NCI-H524 treated with DMSO at 0.1 percent for 48 hours (cell line): Measurements from ENCODE around the gene DMD.

ENCODE experiments used
- DNase-seq: peaks from one replicate; lab custom pipeline; 2025; lab: John Stamatoyannopoulos, UW

The DMD gene

DNA sequence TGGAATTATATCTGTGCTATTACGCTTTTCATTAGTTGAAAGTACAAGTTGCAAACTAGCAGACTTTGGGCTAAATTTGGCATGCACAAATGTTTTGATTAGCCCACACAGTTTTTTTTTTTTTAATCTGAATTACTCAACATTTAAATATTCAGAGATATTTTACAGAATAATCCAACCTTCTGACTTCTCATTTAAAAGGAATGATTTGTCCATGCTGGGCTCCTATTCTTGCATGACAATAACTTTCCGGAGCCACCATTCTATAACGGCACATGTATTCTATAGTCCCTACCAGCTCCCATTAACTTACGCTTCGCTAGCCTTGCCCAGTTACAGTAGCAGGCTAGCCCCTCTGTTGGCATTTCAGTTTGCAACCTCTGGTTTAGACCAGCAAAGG, 1920.2 kb downstream of the DMD start:
- no peak for DNase-seq

DNA sequence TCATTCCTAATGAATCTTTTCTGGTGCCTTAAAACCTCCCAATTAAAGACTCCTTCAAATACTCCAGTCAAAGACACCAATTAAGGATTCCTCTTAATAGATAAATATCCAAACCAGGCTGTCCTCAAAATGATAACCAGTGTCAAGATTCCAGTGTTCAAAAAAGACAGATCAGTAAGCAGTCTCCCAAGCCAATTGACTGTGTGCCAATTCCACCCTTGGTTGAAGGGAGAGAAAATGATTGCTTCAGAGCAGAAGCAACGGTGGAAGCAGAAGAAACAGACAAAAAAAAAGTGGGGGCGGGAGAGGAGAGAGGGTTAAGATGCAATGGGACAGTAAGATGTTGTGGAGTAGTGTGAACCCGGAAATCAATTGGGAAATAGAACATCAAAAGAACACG, 1923.5 kb downstream of the DMD start:
- DNase-seq = no peak

DNA sequence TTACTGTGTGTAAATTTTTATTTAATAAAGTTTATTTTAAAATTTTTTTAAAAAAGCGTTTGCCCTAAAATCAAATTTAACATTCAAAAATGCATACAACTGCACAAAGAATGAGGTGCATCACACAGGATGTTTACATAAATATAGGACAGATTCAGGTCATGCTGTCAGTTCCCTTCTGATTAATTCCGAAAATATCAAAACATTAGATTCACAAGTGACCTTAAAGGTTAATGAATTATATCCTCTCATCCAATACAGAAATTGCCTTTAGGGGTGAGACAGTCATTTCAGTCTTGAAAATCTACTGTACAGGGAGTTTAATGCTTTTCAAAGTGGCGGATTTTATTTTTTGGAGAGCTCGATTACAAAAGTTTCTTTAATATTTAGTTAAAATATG, 1930.8 kb downstream of the DMD start:
- DNase-seq = no peak

DNA sequence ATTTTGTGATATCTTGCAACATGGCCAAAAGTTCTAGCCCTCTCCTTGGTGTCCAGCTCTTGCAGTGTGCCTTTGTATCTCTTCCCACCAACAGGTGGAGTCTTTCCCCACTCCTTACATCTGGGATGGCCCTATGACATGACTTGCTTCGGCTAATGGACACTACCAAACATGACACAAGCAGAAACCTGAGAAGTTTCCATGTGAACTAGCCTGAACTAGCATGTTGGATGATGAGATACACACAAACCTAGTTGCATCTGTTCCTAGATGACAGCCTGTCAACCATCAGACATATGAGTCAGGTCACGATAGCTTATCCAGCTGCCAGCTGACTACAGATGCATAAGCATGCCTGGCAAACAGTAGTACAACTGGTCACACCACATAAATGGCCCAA, 1932.0 kb downstream of the DMD start:
- no peak for DNase-seq

DNA sequence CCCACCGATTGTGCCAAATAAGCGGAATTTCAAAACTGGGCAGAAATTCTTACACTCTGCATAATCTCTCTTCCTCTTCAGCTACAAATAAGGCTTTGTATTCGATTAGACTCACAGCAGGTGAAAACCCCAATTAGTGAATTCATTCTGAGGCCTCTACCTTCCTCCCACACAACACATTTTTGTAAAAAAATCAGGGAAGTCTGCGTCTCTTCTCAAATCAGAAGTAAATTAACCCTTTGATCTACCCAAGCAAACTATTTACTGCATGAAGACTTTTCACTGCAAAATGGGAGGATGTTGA, 1938.9 kb downstream of the DMD start:
- no peak for DNase-seq

DNA sequence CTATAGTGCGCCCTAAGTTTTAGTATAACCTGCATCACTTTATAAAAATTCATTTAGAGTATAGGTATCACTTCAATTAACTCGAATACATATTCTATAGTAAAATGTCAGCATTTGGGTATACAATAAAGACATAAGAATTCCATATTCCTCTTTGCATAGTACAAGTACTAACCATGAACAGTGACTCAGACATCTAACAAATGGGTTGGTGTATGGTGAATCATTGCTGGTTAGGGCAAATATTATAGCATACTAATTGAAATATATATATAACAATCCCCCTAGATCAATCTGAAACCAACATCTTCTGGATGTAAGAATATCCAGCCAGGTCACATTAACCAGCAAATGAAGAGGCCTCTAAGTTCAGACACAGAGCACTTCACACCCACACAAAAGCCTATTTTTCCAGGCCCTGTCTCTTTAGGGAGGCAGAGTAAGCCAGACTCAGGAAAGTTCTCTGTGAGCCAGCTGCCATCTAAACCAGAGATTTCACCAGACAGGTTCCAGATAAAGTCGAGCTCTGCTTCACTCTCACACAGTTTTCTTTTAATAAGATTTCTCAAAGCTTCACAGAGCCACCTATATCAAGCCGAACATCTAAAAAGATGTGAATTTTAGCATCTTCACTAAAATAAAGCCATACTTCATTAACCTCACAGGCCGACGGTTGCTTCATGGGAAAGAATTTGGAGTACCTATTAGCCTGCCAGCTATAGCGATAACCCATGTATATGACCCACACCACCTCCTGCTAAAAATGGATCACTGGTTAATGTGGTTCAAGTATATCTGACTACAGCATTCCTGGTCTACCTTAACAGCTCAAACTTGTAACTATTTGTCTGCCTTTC, 1939.5 kb downstream of the DMD start:
- no peak for DNase-seq

DNA sequence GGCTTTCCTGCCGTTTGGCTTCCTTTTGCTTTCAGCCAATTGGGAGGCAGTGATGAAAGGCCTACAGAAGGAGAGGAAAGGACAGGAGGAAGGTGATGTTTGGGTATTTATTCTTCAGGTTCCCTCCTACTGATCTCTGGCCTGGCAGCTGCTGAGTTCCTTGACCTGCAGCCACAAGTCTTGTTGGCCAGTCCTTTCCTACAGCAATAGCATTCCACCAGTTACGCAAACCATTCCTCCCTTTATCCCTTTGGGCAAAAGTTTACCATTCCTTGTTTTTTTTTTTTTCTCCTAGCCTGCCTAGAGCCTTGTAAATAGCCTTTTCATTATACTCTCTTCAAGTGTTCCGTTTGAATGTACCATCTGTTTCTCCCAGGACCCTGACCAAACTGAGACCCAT, 1941.4 kb downstream of the DMD start:
- no peak for DNase-seq

DNA sequence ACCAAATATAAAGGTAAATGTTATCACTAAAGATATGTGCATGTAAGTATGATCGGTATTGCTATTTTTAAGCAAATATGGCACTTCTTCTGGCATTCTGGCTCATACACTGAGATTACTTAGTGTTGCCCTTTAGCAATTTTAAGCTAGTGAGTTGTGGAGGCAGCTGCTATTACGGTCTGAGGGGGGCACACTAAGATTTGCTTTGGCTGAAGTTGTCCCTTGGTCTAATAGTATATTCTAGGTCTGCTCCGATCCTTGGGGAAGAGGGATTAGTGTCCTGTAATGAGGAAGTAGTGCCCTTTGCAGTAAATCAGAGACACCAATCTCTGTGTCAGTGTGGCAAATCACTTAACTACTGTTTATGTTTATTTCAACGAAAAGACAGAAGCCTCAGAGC, 1943.0 kb downstream of the DMD start:
- DNase-seq = no peak

DNA sequence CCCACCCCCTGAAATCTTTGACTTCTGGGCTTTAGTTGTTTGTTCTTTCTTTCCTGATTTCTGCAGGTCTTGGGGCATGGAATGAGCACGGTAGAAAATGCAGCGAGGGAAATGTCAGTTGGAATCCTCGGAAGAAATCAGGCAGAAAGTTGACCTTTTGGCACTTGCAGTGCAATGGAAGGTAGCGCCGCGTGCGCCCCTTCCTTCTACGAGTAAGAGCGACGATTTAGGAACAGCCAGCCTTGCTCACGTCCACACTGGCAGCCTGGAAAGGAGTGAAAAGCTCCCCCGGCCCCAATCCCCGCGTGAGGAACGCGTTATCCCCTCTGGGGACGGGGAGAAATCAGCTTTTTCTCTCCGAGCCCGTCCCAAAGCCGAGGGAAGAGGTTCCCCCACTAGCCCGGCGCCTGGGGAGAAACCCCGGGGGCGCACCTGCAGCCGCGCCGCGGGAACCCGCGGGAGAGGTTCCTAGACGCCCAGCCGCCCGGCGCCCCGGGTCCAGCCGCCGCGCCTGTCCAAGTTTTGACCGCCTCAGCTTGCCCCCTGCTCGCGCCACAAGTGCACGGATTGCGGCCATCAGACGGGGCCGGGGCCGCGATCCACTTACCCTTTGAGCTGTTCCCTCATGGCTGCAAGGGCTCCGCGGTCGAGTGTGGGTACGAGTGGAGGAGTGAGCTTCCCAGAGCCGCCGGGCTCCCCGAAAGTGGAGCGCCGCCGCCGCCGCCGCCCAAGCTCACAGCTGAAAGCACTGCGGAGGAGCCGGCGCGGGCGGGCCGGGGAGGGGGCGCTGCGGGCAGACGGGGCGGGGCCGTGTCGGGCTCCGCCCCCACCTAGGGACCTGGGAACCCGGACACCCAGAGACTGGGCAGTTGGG, 1944.9 kb downstream of the DMD start:
- DNase-seq = no peak

DNA sequence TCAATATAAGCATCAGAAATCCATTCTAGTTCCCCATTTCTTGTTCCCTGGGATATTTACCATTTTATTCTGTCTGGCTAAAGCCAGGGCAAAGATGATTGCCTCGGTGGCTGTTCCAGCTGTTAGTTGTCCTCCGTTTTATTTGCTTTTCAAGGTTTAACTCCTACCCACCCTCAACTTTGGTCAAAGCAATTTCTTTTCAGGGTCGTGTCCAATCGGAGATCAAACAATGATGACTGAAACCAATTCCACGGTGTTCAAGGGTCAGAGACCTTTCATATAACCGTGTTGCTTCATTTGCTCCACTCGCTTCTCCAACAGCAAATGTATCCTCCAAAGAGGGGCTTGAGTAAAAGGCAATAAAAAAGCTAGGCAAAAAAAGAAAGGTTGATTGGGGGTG, 1946.0 kb downstream of the DMD start:
- no peak for DNase-seq

DNA sequence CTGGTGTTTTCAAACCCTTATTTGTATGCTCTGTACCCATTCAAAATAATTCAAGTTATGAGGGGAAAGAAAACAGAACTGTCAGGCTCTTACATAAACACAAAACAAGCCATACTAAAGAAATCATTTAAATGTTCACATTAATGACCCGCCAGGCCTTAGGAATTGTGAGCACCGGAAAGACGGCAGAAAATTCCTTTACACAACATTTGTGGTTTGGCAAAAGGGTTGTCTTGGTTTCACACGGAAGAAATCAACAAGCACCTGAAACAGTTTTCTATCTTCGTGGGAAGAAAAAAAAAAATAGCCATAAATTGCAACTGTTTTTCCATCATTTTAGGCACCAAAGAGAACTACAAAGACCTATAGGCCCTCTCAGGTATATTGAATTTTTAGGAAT, 1951.0 kb downstream of the DMD start:
- no peak for DNase-seq

DNA sequence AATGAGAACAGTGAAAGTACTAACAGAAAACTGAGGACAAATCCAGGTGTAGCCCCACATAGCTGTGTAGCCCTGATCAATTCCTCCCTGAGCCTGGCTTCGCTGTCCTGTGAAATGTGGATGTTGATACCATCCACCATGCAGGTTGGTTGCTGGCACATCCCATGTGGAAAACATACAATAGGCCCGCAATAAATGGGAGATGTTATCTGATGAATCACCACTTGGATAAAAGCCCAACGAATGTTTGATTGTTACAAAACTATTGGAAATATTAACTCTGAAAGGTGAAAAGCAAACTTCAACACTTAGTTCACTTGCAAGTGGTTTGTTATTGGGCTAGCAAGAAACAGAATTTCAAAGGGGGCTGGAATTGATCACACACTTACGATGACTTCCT, 1953.2 kb downstream of the DMD start:
- DNase-seq = no peak

DNA sequence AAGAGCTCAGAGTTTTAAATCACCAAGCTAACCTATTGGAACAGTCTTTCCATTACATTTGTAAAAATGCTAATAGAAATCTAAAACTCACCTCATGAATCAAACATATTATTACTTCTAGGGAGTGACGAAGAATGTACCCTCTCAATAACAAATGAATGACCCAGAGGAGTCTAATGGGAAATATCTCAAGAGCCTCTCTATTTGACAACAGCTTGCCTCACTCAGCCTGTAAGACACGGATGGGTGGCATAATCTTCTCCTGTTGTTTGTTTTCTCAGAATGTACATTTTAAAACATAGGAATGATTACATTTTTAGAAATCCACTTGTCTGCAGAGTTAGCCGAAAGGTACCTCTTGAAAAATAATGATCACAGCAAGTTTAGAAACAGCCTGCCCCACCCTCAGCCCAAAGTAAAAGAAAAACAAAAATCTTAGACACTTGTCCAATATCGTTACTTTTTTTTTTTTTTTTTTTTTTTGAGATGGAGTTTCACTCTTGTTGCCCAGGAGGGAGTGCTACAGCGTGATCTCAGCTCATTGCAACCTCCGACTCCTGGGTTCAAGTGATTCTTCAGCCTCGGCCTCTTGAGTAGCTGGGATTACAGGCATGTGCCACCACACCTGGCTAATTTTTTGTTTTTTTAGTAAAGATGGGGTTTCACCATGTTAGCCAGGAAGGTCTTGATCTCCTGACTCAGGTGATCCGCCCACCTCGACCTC, 1955.9 kb downstream of the DMD start:
- DNase-seq = no peak

DNA sequence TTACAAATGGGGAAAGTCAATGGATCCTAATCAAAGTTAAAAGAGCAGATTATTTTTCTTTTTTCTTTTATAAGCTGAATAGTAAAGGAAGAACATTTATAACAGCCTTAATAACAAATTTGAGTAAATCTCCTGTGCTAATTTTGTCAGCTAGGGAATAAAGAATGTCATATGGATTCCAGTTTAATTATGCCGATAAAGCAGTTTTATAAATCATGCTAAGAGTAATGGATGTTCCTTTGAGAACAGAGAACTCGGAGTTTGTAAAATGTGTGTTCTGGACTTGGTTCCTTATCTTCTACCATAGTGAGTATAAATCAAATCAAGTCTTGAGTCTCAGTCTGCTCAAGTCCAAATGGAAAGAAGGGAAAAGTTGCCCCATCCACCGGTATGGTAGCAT, 1959.2 kb downstream of the DMD start:
- DNase-seq = no peak

DNA sequence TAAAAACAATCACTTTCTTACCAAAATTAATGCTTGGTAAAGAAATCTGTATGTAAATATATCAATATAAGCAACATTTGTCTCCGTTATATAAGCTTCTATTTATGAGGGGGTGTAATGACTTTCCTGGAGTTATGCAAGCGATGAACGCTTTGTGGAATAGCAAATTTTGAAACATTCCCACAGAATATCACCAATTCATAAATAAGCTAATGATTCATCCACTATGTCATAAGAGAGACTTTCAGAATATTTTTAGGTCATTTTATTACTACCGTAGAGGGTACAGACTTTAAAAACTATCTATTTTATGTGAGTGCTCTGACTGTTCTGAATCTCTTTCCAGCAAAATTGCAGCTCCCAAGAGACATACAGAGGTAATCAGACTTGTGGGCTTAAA, 1960.0 kb downstream of the DMD start:
- DNase-seq = no peak

DNA sequence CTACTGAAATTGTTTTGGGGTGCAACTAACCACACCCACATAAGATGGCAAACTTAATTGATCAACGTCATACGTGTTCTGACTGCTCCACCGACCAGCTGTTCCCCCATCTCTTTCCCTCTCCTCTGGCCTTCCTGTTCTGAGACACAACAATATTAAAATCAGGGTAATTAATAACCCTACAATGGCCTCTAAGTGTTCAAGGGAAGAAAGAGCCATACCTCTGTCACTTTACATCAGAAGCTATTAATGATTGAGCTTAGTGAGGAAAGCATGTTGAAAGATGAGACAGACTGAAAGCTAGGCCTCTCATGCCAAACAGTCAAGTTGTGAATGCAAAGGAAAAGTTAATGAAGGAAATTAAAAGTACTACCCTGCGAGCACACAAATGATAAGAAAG, 1965.6 kb downstream of the DMD start:
- DNase-seq = no peak

DNA sequence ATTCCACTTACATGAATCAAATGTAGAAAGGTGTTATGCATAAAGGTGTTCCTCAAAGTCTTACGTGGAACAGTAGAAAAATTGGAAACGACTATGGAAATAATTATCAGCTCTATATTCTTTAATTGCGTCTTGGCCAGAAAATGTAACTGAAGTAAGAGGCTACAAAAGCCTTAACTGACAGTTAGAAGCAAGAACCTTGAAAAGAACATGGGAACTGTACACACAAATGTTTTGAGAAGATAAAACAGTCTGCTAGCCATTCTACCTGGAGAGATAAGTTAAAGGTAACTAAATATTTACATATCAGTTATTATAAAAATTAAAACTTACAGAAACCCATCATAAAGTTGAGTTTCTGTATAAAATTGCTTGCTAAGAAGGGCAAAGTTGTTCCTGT, 1967.5 kb downstream of the DMD start:
- no peak for DNase-seq

DNA sequence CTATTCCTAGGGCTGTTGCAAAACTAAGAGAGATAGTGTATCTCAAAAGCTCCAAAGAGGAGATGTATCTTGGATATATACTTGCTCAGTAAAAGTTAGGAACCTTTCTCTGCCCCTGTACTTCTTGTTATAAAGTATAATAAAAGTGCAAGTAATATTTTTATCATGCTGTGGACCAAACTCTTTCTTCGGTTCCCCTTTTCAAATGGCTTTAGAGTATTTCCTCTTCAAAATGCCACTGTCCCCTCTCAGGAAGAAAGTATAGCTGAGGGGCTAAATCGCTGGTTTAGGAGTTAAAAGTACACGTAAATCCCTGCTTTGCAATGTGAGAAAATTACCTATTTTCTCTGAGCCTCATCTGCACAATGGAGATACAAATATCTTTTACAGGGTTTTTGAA, 1970.4 kb downstream of the DMD start:
- DNase-seq = no peak

DNA sequence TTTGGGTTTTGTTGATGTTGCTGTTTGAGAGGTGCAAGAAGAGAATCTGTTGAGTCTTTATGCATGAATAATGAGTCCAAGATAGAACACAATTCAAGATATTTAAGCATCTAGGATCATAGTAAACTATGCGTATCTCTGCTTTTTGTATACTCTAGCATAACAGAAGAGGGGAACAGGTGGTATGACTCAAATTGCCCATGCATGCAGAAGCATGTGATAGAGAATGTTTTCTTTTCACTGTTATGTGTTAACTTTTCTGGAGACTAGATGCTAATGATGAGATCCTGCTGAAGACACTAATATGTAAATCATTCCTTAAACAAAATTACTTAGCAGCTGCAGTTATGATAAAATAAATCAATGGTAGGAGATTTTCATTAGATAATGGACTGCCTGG, 1974.2 kb downstream of the DMD start:
- DNase-seq = no peak

DNA sequence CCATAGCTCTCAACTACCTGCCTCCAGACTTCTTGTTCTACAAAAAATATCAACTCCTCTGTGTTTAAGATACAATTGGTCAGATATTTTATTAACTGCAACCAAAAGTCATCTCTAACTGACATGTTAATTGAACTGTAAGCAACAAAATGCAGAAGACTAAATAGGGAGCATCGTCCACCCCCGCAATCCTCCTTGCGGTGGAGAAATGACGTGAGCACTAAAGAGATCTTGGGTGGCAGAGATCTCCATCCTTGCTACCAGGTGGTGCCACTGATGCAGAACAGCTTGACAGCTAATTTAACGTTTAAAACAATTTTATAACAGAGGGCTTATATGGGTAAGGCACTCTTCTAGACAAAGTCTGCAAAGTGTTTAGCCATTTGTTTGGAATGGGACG, 1975.1 kb downstream of the DMD start:
- no peak for DNase-seq

DNA sequence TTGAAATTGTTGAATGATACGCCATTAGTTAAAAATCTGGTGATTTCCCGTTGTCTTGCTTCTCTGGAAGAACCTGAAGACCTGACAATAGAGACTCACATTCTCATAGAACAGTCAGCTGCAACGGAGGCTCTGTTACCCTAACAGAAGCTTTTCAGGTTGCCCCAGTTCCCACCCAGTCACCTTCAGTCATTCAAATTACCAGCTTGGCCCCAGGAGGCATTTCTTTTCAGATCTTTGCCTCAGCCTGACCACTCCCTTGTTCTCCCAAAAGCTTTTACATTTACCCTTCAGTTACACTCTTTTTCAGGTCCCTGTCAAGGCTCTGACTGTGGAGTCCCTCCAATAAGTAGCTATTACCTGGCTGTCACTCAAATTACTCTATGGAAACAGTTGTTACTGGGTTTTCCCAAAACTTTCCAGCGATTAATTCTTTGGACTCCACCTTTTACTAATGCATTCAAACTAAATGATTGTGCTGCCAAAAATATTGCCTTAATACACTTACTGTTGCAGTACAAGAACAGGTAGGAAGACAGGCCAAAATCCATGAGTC, 1977.3 kb downstream of the DMD start:
- DNase-seq = no peak

DNA sequence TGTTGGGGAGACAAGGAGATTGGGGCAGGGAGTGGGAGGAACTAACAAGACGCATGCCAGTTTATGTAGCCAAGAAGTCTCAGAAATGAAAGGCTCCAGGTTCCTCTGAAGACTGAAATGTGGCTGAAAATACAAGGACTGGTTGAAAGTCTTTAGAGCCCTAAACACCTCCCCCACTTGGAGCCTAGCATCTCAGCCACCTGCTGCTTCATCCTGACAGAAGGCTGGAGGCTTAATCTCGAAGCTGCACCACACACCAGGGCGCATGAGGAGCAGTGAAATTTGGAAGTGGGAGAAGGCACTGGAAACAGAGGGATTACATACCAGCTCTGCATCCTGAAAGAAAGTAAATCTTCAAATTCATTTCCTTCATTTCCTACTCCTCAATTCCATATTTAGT, 1978.8 kb downstream of the DMD start:
- DNase-seq = no peak

DNA sequence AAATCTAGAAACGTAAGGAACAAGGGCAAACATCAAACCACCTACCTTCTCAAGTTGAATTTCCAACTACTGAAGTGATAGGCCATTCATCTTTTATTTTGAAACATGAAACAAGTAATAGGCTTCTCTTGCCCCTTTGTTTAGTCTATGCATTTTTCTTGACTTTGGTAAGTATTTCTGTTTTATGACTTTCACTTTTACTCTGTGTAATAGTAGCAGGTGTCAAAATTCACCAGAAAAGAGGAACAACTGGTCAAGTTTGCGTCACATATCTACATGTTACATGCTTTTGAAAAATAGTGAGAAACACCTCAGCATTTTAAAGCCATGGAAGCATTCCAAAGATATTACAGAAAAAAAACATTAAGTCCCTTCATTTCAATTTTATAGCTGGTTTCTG, 1982.4 kb downstream of the DMD start:
- no peak for DNase-seq
